ENCODE data around the gene GNL2. TPM values are rescaled to one million over a fixed set of nuclear protein-coding genes. Genes with fewer than 3 reads are reported as not detected.

The GNL2 gene
- total RNA-seq, 2 experiments from 2014 or later, result 43.4 to 44.5 TPM

GRCh38 chr1:37558411-37558810 lies 37.3 kb downstream of the GNL2 start:
- POLR2A ChIA-PET, result no interaction called here
- no peak overlapping the region for H3K27ac Mint-ChIP-seq

GRCh38 chr1:37557402-37557801 lies 38.3 kb downstream of the GNL2 start:
- CTCF ChIA-PET, result no interaction called here
- H3K4me3 Mint-ChIP-seq, result no peak overlapping the region

More at GRCh38 chr1:37558411-37558810, 37.3 kb downstream of the GNL2 start:
- Histone ChIP-seq H3K9me3 (ENCODE audit: control insufficient read depth in 1 of 2, insufficient read depth in 1 of 2, low read length in 2 of 2) (no peaks in the 10 kb centered on the region), H3K4me3 (ENCODE audit: low read length) (no peak overlapping the region), H3K27ac (ENCODE audit: low read depth in 1 of 2, low read length in 2 of 2) (no peak overlapping the region), H3K4me1 (ENCODE audit: insufficient read depth, low read length) (peaks cover 8% of the 10 kb centered on the region), H3K27me3 (ENCODE audit: control insufficient read depth in 1 of 2, insufficient read depth in 2 of 2, low read length in 2 of 2) (no peaks in the 10 kb centered on the region), H3K36me3 (ENCODE audit: insufficient read depth, low read length) (no peaks in the 10 kb centered on the region)
- Mint-ChIP-seq H3K9me3 (no peaks in the 10 kb centered on the region), H3K27me3 (peaks cover 4% of the 10 kb centered on the region), H3K36me3 (ENCODE audit: low read depth) (peaks cover 8% of the 10 kb centered on the region), H3K4me1 (ENCODE audit: low read depth) (peaks cover 10% of the 10 kb centered on the region), H3K4me3 (no peak overlapping the region)
- DNase-seq (no peak), ATAC-seq (ENCODE audit: poor library complexity) (no peak)
- CTCF ChIA-PET, result no interaction called here
- no peak for TF ChIP-seq CTCF (IDR thresholded peaks at IDR 0.05)
- intact Hi-C loops (cut with DNase I, micrococcal nuclease), result loop anchor here in 1 of 2 experiments (5.0 kb wide), 2 partner anchors 101 to 304 kb away; no protein-coding TSS in a partner anchor

GRCh38 chr1:37556712-37557196 lies 39.0 kb downstream of the GNL2 start, which contains the start of gene DNALI1:
TSS of gene DNALI1 (plus strand) at chr1:37556940. CDS start at chr1:37556995, 55 bp downstream.
- Mint-ChIP-seq H3K27ac (no peak within 1 kb of the TSS), H3K36me3 (ENCODE audit: low read depth) (peaks cover 24% of the 10 kb centered on the region), H3K4me1 (ENCODE audit: low read depth) (peaks cover 26% of the 10 kb centered on the region), H3K27me3 (peaks cover 4% of the 10 kb centered on the region), H3K4me3 (peak within 1 kb of the TSS; percentile 30), H3K9me3 (no peaks in the 10 kb centered on the region)
- ATAC-seq (ENCODE audit: poor library complexity) (no peak), DNase-seq (peak in 5 of 14 experiments; percentile 2 to 53 (median 10))
- POLR2A ChIA-PET, result interaction anchor here (1.1 kb wide), 1 partner anchor 37 kb away, joined by 3 read pairs; no protein-coding TSS in a partner anchor
- peaks cover 9% of the 10 kb centered on the region for H3K36me3 ChIP-seq (ENCODE audit: insufficient read depth, low read length)
- H3K4me1 ChIP-seq (ENCODE audit: insufficient read depth, low read length), result peaks cover 19% of the 10 kb centered on the region
- CTCF ChIA-PET, result no interaction called here
- H3K9me3 ChIP-seq (ENCODE audit: control insufficient read depth in 1 of 2, insufficient read depth in 1 of 2, low read length in 2 of 2), result no peaks in the 10 kb centered on the region
- no peak within 1 kb of the TSS for H3K27ac ChIP-seq (ENCODE audit: low read depth in 1 of 2, low read length in 2 of 2)
- H3K27me3 ChIP-seq (ENCODE audit: control insufficient read depth in 1 of 2, insufficient read depth in 2 of 2, low read length in 2 of 2), result no peaks in the 10 kb centered on the region
- no peak within 1 kb of the TSS for H3K4me3 ChIP-seq (ENCODE audit: low read length)
- TF ChIP-seq CTCF (IDR thresholded peaks at IDR 0.05), result no peak
- intact Hi-C loops (cut with DNase I, micrococcal nuclease), result loop anchor here in 1 of 2 experiments (5.0 kb wide), 2 partner anchors 99 to 306 kb away; no protein-coding TSS in a partner anchor

More at GRCh38 chr1:37557402-37557801, 38.3 kb downstream of the GNL2 start:
- POLR2A ChIA-PET, result interaction anchor here (1.1 kb wide), 1 partner anchor 37 kb away, joined by 3 read pairs; no protein-coding TSS in a partner anchor
- Histone ChIP-seq H3K27ac (ENCODE audit: low read depth in 1 of 2, low read length in 2 of 2) (no peak overlapping the region), H3K9me3 (ENCODE audit: control insufficient read depth in 1 of 2, insufficient read depth in 1 of 2, low read length in 2 of 2) (no peaks in the 10 kb centered on the region), H3K4me3 (ENCODE audit: low read length) (no peak overlapping the region), H3K4me1 (ENCODE audit: insufficient read depth, low read length) (peaks cover 18% of the 10 kb centered on the region), H3K27me3 (ENCODE audit: control insufficient read depth in 1 of 2, insufficient read depth in 2 of 2, low read length in 2 of 2) (no peaks in the 10 kb centered on the region), H3K36me3 (ENCODE audit: insufficient read depth, low read length) (peaks cover 3% of the 10 kb centered on the region)
- intact Hi-C loops (cut with DNase I, micrococcal nuclease), result loop anchor here in 1 of 2 experiments (5.0 kb wide), 2 partner anchors 100 to 305 kb away; no protein-coding TSS in a partner anchor
- TF ChIP-seq CTCF (IDR thresholded peaks at IDR 0.05), result no peak
- H3K27me3 Mint-ChIP-seq, result peaks cover 4% of the 10 kb centered on the region
- no peak for ATAC-seq (ENCODE audit: poor library complexity)
- no peak overlapping the region for H3K27ac Mint-ChIP-seq
- H3K4me1 Mint-ChIP-seq (ENCODE audit: low read depth), result peaks cover 20% of the 10 kb centered on the region
- no peak for DNase-seq
- peaks cover 18% of the 10 kb centered on the region for H3K36me3 Mint-ChIP-seq (ENCODE audit: low read depth)
- no peaks in the 10 kb centered on the region for H3K9me3 Mint-ChIP-seq
